Adrenal gland (tissue), 19 donors: ENCODE measurements around the gene GSK3A. TPM values are rescaled to one million over a fixed set of nuclear protein-coding genes. Genes with fewer than 3 reads are reported as not detected.
A peak's percentile ranks its signal among the peaks of the same experiment; 100 is the strongest.

Experiments used
- DNase-seq, 7 donors: peaks; one replicate each; pipeline ENCODE4 v3.0.0-alpha.2; 2019 to 2020
- H3K27ac ChIP-seq, 5 donors: fragments of 200-600 bp; sonication (generic) in 4 of 5; 1 replicate in 3 of 5; 2 replicates in 2 of 5; pipeline versions ENCODE4 v1.5.1 to v1.8.0; 2016 to 2020; ENCODE audit warnings: mild to moderate bottlenecking in 1 of 5
- H3K27me3 ChIP-seq: fragments of 200-600 bp; 2 replicates; pipeline ENCODE4 v1.8.0; 2021
- H3K36me3 ChIP-seq, 2 donors: fragments of 200-600 bp; replicated peaks in 1 of 2; 1 replicate in 1 of 2; 2 replicates in 1 of 2; pipeline versions ENCODE4 v1.5.1 to v1.8.0; 2018 to 2022
- H3K4me1 ChIP-seq, 2 donors: fragments of 200-600 bp; replicated peaks in 1 of 2; 1 replicate in 1 of 2; 2 replicates in 1 of 2; pipeline versions ENCODE4 v1.5.1 to v1.8.0; 2018 to 2021
- H3K4me3 ChIP-seq, 4 donors: fragments of 200-600 bp; sonication (generic) in 3 of 4; one replicate each; pipeline ENCODE4 v1.5.1; 2016 to 2018
- H3K9me3 ChIP-seq, 3 donors: fragments of 200-600 bp; sonication (generic) in 1 of 3; replicated peaks in 1 of 3; 1 replicate in 2 of 3; 2 replicates in 1 of 3; pipeline versions ENCODE4 v1.5.1 to v1.8.0; 2016 to 2021
- POLR2A ChIP-seq, 2 donors: fragments of 450-650 bp; IDR thresholded peaks; one replicate each; pipeline ENCODE4 v1.6.1; 2017; ENCODE audit warnings: antibody characterized with exemption in 2 of 2, mild to moderate bottlenecking in 2 of 2, moderate library complexity in 1 of 2
- WGBS, 4 donors: extraction: QIAGEN DNeasy Blood & Tissue Kit in 2 of 4; methylation state at CpG; one replicate each; pipeline versions ENCODE4 v1.1.5 to v1.1.7; 2013 to 2017; 5-methylcytosine and 5-hydroxymethylcytosine counted together
- intact Hi-C, 2 donors: fragments of 100-400 bp; cut with DNase I; formaldehyde crosslinking; loops; one replicate each; pipeline versions ENCODE4 v1.14.1 to v1.15.0; 2022 to 2023
- long read RNA-seq, 10 donors: library from polyadenylated mRNA in 3 of 10; unstranded in 2 of 10; stranded (forward) in 1 of 10; transcript quantifications; one replicate each; pipeline ENCODE4 v2.0.0 and lab custom pipeline, GENCODE V29; 2021 to 2026
- polyA plus RNA-seq, 3 donors: library from polyadenylated mRNA; stranded (reverse); fragments of 200-250 nt in 2 of 3; fragments of 350-450 nt in 1 of 3; fragmentation: Illumina TruSeq in 1 of 3; extraction: RNeasy Lipid Tissue Mini Kit (QIAGEN cat#74804) in 1 of 3; gene quantifications; one replicate each; pipeline ENCODE4 v1.2.3, GENCODE V29; 2013 to 2014
- total RNA-seq, 9 donors: library from RNA; depleted of rRNA in 4 of 9; stranded (reverse); fragments of >200 nt in 4 of 9; fragments of 120-200 nt in 1 of 9; fragmentation: NEBNext Ultra II Directional in 1 of 9; extraction: Animal tissue kit (Norgen Biotek cat#: 25700) in 1 of 9; gene quantifications; one replicate each; pipeline versions ENCODE4 v1.1.0 to v1.2.4, GENCODE V29; 2013 to 2023
- TF ChIP-seq, protein P1 (sequence below), 6 experiments: fragments of 450-650 bp in 4 of 6; fragments of 200-600 bp in 2 of 6; sonication (generic) in 1 of 6; IDR thresholded peaks; 1 replicate in 5 of 6; 2 replicates in 1 of 6; pipeline versions ENCODE4 v1.5.1 to v1.8.0; 2016 to 2021; ENCODE audit warnings: antibody characterized with exemption in 6 of 6, mild to moderate bottlenecking in 2 of 6, moderate library complexity in 1 of 6
- donor health status: healthy with polysubstance abuse.
- donor health status: Bipolar disorder and iron deficiency.
- donor health status: DM: yes; HTN: yes; CAD: no.
- donor health status: DM: no; HTN: no; CAD: no.
- donor health status: DM: no; HTN: no; CAD: no.
- donor health status: DM: yes; HTN: yes; CAD: no.

GSK3A gene
- total RNA-seq (10 to 100 TPM; 19.5 to 61.9 (median 41.3) TPM), polyA plus RNA-seq (10 to 100 TPM; 51.0 to 94.9 (median 65.5) TPM)
- long read RNA-seq, donor 1, transcript GSK3A-201 (11 exons, 2,188 nt): major isoform, 10 of 11 reads
- long read RNA-seq, donor 1, partial matches to known transcripts: 0 of 11 reads
- long read RNA-seq, donor 1, other reads (novel, unspliced or antisense): 0 of 11 reads
- long read RNA-seq, donor 2, transcript GSK3A-201 (11 exons, 2,188 nt): major isoform, 15 of 19 reads
- long read RNA-seq, donor 2, partial matches to known transcripts: 0 of 19 reads
- long read RNA-seq, donor 2, other reads (novel, unspliced or antisense): 0 of 19 reads
- long read RNA-seq, donor 3, transcript GSK3A-201 (11 exons, 2,188 nt): major isoform, 10 of 15 reads
- long read RNA-seq, donor 3, partial matches to known transcripts: 0 of 15 reads
- long read RNA-seq, donor 3, other reads (novel, unspliced or antisense): 0 of 15 reads
- long read RNA-seq, donor 4: 0 reads
- long read RNA-seq, donor 5, transcript GSK3A-201 (11 exons, 2,188 nt): major isoform, 91 of 98 reads
- long read RNA-seq, donor 5, partial matches to known transcripts: 2 of 98 reads
- long read RNA-seq, donor 5, other reads (novel, unspliced or antisense): 2 of 98 reads
- long read RNA-seq, donor 6: 0 reads
- long read RNA-seq, donor 7, transcript GSK3A-201 (11 exons, 2,188 nt): major isoform, 8 of 8 reads
- long read RNA-seq, donor 7, partial matches to known transcripts: 0 of 8 reads
- long read RNA-seq, donor 7, other reads (novel, unspliced or antisense): 0 of 8 reads
- long read RNA-seq, donor 8, transcript GSK3A-201 (11 exons, 2,188 nt): major isoform, 16 of 26 reads
- long read RNA-seq, donor 8, partial matches to known transcripts: 5 of 26 reads
- long read RNA-seq, donor 8, other reads (novel, unspliced or antisense): 0 of 26 reads
- long read RNA-seq, donor 9, transcript GSK3A-201 (11 exons, 2,188 nt): major isoform, 11 of 11 reads
- long read RNA-seq, donor 9, partial matches to known transcripts: 0 of 11 reads
- long read RNA-seq, donor 9, other reads (novel, unspliced or antisense): 0 of 11 reads
- long read RNA-seq, donor 10, transcript GSK3A-201 (11 exons, 2,188 nt): major isoform, 9 of 13 reads
- long read RNA-seq, donor 10, partial matches to known transcripts: 0 of 13 reads
- long read RNA-seq, donor 10, other reads (novel, unspliced or antisense): 0 of 13 reads

DNA sequence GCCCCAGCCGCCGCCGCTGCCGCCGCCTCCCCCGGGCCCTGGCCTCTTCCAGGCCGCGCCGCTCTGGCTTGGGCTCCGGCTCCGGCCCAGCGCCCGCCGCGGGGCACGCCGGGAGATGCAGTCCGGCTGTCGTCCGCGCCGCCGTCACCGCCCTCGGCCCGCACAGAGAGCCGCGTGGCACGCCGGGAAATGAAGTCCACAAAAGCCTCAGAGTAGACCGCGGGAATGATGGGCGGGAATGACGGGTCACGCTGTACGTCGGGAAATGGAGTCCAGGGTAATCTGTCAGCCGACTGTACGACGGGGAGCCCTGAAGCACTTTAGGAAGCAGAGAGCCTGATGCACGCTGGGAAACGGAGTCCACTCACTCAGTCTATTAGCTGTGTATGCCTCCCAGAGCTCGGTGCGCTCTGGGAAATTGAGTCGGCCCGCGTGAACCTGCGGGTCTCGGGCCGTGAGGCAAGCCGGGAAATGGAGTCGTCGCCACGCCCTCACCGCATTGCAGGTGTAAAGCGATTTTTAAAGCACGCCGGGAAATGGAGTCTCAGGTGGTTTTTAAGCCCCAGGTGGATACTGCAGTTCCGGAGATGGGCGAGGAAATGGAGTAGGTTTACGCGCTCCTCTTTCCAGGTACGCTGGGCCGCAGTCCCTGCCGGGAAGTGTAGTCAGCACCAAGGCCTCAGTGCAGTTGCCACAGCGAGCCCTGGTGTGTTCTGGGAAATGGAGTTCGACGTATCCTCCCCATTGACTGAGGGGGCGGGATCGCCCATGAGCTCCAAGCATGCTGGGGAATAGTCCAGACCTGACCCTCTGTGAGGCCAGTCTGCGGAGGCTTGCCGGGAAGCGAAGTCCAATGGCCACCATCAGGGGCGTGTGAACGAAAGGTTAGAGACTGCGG lies at the start of gene GSK3A:
GSK3A (minus strand) TSS at position 91 of the 898 bp plus-strand sequence. CDS start 137 bp downstream, outside the sequence.
- Histone ChIP-seq H3K27me3 (no peaks in the 10 kb centered on the region), H3K9me3 (no peaks in the 10 kb centered on the region), H3K4me3 (peak within 1 kb of the TSS; percentile 21 to 78 (median 54)), H3K27ac (peak within 1 kb of the TSS; percentile 75 to 93 (median 88)), H3K4me1 (peaks cover 30 to 51% of the 10 kb centered on the region in 2 donors), H3K36me3 (no peaks in the 10 kb centered on the region)
- peak; percentile 83 to 99 for TF ChIP-seq POLR2A (IDR thresholded peaks at IDR 0.05)
- TF ChIP-seq, protein P1, sequence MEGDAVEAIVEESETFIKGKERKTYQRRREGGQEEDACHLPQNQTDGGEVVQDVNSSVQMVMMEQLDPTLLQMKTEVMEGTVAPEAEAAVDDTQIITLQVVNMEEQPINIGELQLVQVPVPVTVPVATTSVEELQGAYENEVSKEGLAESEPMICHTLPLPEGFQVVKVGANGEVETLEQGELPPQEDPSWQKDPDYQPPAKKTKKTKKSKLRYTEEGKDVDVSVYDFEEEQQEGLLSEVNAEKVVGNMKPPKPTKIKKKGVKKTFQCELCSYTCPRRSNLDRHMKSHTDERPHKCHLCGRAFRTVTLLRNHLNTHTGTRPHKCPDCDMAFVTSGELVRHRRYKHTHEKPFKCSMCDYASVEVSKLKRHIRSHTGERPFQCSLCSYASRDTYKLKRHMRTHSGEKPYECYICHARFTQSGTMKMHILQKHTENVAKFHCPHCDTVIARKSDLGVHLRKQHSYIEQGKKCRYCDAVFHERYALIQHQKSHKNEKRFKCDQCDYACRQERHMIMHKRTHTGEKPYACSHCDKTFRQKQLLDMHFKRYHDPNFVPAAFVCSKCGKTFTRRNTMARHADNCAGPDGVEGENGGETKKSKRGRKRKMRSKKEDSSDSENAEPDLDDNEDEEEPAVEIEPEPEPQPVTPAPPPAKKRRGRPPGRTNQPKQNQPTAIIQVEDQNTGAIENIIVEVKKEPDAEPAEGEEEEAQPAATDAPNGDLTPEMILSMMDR (IDR thresholded peaks at IDR 0.05): no peak
- intact Hi-C loops: no loop called here
- WGBS, 4 donors: 0 to 1% (median 0%) methylated on average over 39 to 76 of the region's 76 CpGs
- peak; percentile 98 to 100 (median 99) for DNase-seq

DNA sequence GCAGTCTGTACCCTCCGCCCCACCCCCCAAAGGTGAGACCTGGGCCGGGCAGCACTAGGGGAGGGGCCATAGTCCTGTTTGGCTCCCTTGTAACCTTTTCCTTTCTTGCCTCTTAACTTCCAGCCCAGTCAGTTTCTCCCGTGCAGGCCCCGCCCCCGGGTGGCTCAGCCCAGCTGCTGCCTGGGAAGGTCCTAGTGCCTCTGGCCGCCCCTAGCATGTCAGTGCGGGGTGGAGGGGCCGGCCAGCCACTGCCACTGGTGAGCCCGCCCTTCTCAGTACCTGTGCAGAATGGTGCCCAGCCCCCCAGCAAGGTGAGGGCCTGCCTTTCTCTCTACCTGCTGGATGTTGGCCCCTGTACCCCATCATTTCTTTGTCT lies 49.0 kb upstream of the GSK3A start:
- no peaks in the 10 kb centered on the region for H3K9me3 ChIP-seq
- WGBS, 4 donors: 62 to 67% (median 63%) methylated on average over 9 of the region's 9 CpGs
- intact Hi-C loops: loop anchor here (5.0 kb wide), 1 partner anchor 44 kb away; no protein-coding TSS in a partner anchor
- no peak overlapping the region for H3K27ac ChIP-seq
- H3K36me3 ChIP-seq: peaks cover 0 to 85% of the 10 kb centered on the region in 2 donors
- H3K27me3 ChIP-seq: no peaks in the 10 kb centered on the region
- TF ChIP-seq, protein P1 (IDR thresholded peaks at IDR 0.05): no peak
- no peak for TF ChIP-seq POLR2A (IDR thresholded peaks at IDR 0.05)
- no peak overlapping the region for H3K4me3 ChIP-seq
- peaks cover 5 to 6% of the 10 kb centered on the region in 2 donors for H3K4me1 ChIP-seq
- DNase-seq: peak in 2 of 7 donors; percentile 25 to 27

- Histone ChIP-seq H3K4me3 (no peak overlapping the region), H3K4me1 (peaks cover 12 to 13% of the 10 kb centered on the region in 2 donors), H3K27me3 (no peaks in the 10 kb centered on the region), H3K27ac (no peak overlapping the region), H3K36me3 (peaks cover 0 to 85% of the 10 kb centered on the region in 2 donors), H3K9me3 (no peaks in the 10 kb centered on the region)
- peak in 1 of 7 donors; percentile 36 for DNase-seq
- TF ChIP-seq POLR2A (IDR thresholded peaks at IDR 0.05): no peak
- TF ChIP-seq, protein P1 (IDR thresholded peaks at IDR 0.05): peak in 5 of 6 experiments; percentile 23 to 39 (median 33)
- intact Hi-C loops: loop anchor here (5.0 kb wide), 1 partner anchor 43 kb away; no protein-coding TSS in a partner anchor
- 85 to 91% (median 88%) methylated on average over 12 to 31 of the region's 31 CpGs for WGBS, 4 donors
Observed at GRCh38 chr19:42290523-42291434, 48.4 kb upstream of the GSK3A start.
